ENCODE measurements around the gene USP32.
"Not testable (repeated sequence)": the region's sequence is repeated elsewhere in the genome, so short reads cannot be mapped to it uniquely, and the experiment has no call there.

USP32 gene

GRCh38 chr17:60293580-60294335 lies 98.2 kb downstream of the USP32 start:
- no peak for DNase-seq

- no peak for DNase-seq
Observed at GRCh38 chr17:60292697-60293096, 99.2 kb downstream of the USP32 start.

GRCh38 chr17:60284709-60285108 lies 107.2 kb downstream of the USP32 start:
- DNase-seq, result no peak

GRCh38 chr17:60283816-60284215 lies 108.1 kb downstream of the USP32 start:
- no peak for DNase-seq

GRCh38 chr17:60280673-60281072 lies 111.3 kb downstream of the USP32 start:
- DNase-seq, result no peak

- DNase-seq, result no peak
Observed at GRCh38 chr17:60278237-60278636, 113.7 kb downstream of the USP32 start.

GRCh38 chr17:60277258-60277657 lies 114.7 kb downstream of the USP32 start:
- no peak for DNase-seq

GRCh38 chr17:60269417-60269816 lies 122.5 kb downstream of the USP32 start:
- DNase-seq, result no peak

- no peak for DNase-seq
Observed at GRCh38 chr17:60260540-60260939, 131.4 kb downstream of the USP32 start.

- no peak for DNase-seq
Observed at GRCh38 chr17:60258313-60258712, 133.6 kb downstream of the USP32 start.

- DNase-seq, result no peak
Observed at GRCh38 chr17:60256174-60256573, 135.8 kb downstream of the USP32 start.

GRCh38 chr17:60253048-60253447 lies 138.9 kb downstream of the USP32 start:
- DNase-seq, result no peak

GRCh38 chr17:60252459-60252858 lies 139.5 kb downstream of the USP32 start:
- DNase-seq, result no peak

GRCh38 chr17:60249290-60249826 lies 142.6 kb downstream of the USP32 start:
- DNase-seq, result no peak

GRCh38 chr17:60248618-60249289 lies 143.2 kb downstream of the USP32 start:
- no peak for DNase-seq

- DNase-seq, result no peak
Observed at GRCh38 chr17:60247836-60248461, 144.0 kb downstream of the USP32 start.

GRCh38 chr17:60244656-60245055 lies 147.3 kb downstream of the USP32 start:
- no peak for DNase-seq

GRCh38 chr17:60240290-60240689 lies 151.6 kb downstream of the USP32 start:
- no peak for DNase-seq

- no peak for DNase-seq
Observed at GRCh38 chr17:60231691-60232090, 160.2 kb downstream of the USP32 start.

GRCh38 chr17:60231234-60231633 lies 160.7 kb downstream of the USP32 start:
- DNase-seq, result peak; percentile 36

GRCh38 chr17:60230358-60230757 lies 161.6 kb downstream of the USP32 start:
- DNase-seq, result no peak

- DNase-seq, result no peak
Observed at GRCh38 chr17:60229188-60229802, 162.6 kb downstream of the USP32 start.

- not testable (repeated sequence) for DNase-seq
Observed at GRCh38 chr17:60227276-60227675, 164.7 kb downstream of the USP32 start.
